Keratinocyte (primary cell): ENCODE results near the gene JOSD2. TPM values are rescaled to one million over a fixed set of nuclear protein-coding genes. Genes with fewer than 3 reads are reported as not detected.

Source experiments
- DNase-seq: peaks from one replicate; pipeline ENCODE4 v3.0.0-alpha.2; 2011; ENCODE audit warnings: low read depth, missing footprints, low spot score
- FAIRE-seq: peaks from 2 replicates; lab custom pipeline; 2011; peaks lifted over from hg19 to GRCh38; lab: Jason Lieb, UNC
- H2AFZ ChIP-seq: 2 replicates; pipeline ENCODE4 v1.6.0; 2012; ENCODE audit warnings: low read length, control low read depth, inconsistent platforms; ENCODE audit not compliant: control insufficient read depth
- H3K27ac ChIP-seq: 2 replicates; pipeline ENCODE4 v1.5.1; 2011; ENCODE audit warnings: low read length; ENCODE audit not compliant: control insufficient read depth, insufficient read depth
- H3K27me3 ChIP-seq: 3 replicates; pipeline ENCODE4 v1.6.0; 2011; ENCODE audit warnings: low read length; ENCODE audit not compliant: control insufficient read depth, insufficient read depth; ENCODE audit errors: extremely low read depth
- H3K36me3 ChIP-seq, 2 experiments: 2 replicates in 1 of 2; 3 replicates in 1 of 2; pipeline ENCODE4 v1.5.1; 2011; ENCODE audit warnings: low read length in 2 of 2, mild to moderate bottlenecking in 1 of 2; ENCODE audit not compliant: control insufficient read depth in 2 of 2, insufficient read depth in 2 of 2; ENCODE audit errors: extremely low read depth in 1 of 2
- H3K4me1 ChIP-seq: 3 replicates; pipeline ENCODE4 v1.5.1; 2011; ENCODE audit warnings: low read length; ENCODE audit not compliant: control insufficient read depth, insufficient read depth; ENCODE audit errors: extremely low read depth
- H3K4me2 ChIP-seq: 3 replicates; pipeline ENCODE4 v1.6.0; 2011; ENCODE audit warnings: low read depth, low read length; ENCODE audit not compliant: control insufficient read depth, insufficient read depth; ENCODE audit errors: extremely low read depth
- H3K4me3 ChIP-seq, 3 experiments: fragments of 200-600 bp in 1 of 3; sonication (generic) in 1 of 3; 2 replicates in 2 of 3; 3 replicates in 1 of 3; pipeline ENCODE4 v1.5.1; 2011 to 2016; ENCODE audit warnings: low read length in 3 of 3, mild to moderate bottlenecking in 3 of 3, control low read depth in 2 of 3, inconsistent platforms in 1 of 3, low read depth in 1 of 3, mixed read lengths in 1 of 3, mixed run types in 1 of 3, moderate library complexity in 1 of 3; ENCODE audit not compliant: control insufficient read depth in 2 of 3, insufficient read depth in 2 of 3; ENCODE audit errors: extremely low read depth in 1 of 3
- H3K79me2 ChIP-seq: 2 replicates; pipeline ENCODE4 v1.6.0; 2012; ENCODE audit warnings: low read length; ENCODE audit not compliant: control insufficient read depth, insufficient read depth
- H3K9ac ChIP-seq: 3 replicates; pipeline ENCODE4 v1.6.0; 2011; ENCODE audit warnings: low read length; ENCODE audit not compliant: control insufficient read depth, insufficient read depth; ENCODE audit errors: extremely low read depth
- H3K9me1 ChIP-seq: 3 replicates; pipeline ENCODE4 v1.6.0; 2011; ENCODE audit warnings: low read length; ENCODE audit not compliant: control insufficient read depth, insufficient read depth; ENCODE audit errors: extremely low read depth
- H3K9me3 ChIP-seq: 2 replicates; pipeline ENCODE4 v1.5.1; 2012; ENCODE audit warnings: low read depth, low read length; ENCODE audit not compliant: control insufficient read depth
- H4K20me1 ChIP-seq: 3 replicates; pipeline ENCODE4 v1.6.0; 2011; ENCODE audit warnings: low read length; ENCODE audit not compliant: control insufficient read depth, insufficient read depth; ENCODE audit errors: extremely low read depth
- EZH2 ChIP-seq: IDR thresholded peaks from one replicate; pipeline ENCODE4 v1.6.1; 2012; ENCODE audit warnings: inconsistent platforms, mild to moderate bottlenecking, low read length, moderate library complexity
- dilution Hi-C: fragments of 300-500 bp; cut with MboI; formaldehyde crosslinking; loops from one replicate; pipeline ENCODE4 v1.7.0; 2020; ENCODE audit warnings: low sequenced_read_pairs; ENCODE audit not compliant: extremely low pct_ligation_motif_present
- polyA plus RNA-seq, 5 experiments: library from polyadenylated mRNA; depleted of rRNA in 3 of 5; stranded (reverse) in 3 of 5; stranded (forward) in 1 of 5; unstranded in 1 of 5; fragments of >200 nt; gene quantifications; 1 replicate in 1 of 5; 2 replicates in 3 of 5; 3 replicates in 1 of 5; pipeline versions ENCODE4 v1.2.1 to v1.2.3, GENCODE V29; 2011 to 2012; ENCODE audit warnings: missing spikeins in 2 of 5, low read depth in 1 of 5, low replicate concordance in 1 of 5
- TF ChIP-seq, protein P1 (sequence below), 3 experiments: IDR thresholded peaks in 1 of 3; conservative IDR thresholded peaks in 1 of 3; optimal IDR thresholded peaks in 1 of 3; 2 replicates in 2 of 3; 3 replicates in 1 of 3; pipeline versions ENCODE3 to v1.5.1; 2011; ENCODE audit warnings: low read length in 3 of 3, mild to moderate bottlenecking in 3 of 3, moderate library complexity in 2 of 3, control low read depth in 1 of 3, inconsistent platforms in 1 of 3; ENCODE audit not compliant: insufficient read depth in 2 of 3; ENCODE audit errors: extremely low read depth in 1 of 3

The JOSD2 gene
- polyA plus RNA-seq, 1 donor (not counting 4 experiments of a cell fraction or from before 2014, with no cell fraction given): 18.7 TPM

- Histone ChIP-seq H3K27me3 (peaks cover 24% of the 10 kb centered on the region), H4K20me1 (no peaks in the 10 kb centered on the region), H2AFZ (no peak overlapping the region), H3K36me3 (no peaks in the 10 kb centered on the region), H3K4me1 (no peaks in the 10 kb centered on the region), H3K9ac (no peak overlapping the region), H3K4me2 (no peak overlapping the region), H3K4me3 (no peak overlapping the region), H3K27ac (no peak overlapping the region), H3K9me1 (no peaks in the 10 kb centered on the region), H3K79me2 (no peaks in the 10 kb centered on the region), H3K9me3 (no peaks in the 10 kb centered on the region)
- FAIRE-seq (no peak), DNase-seq (no peak)
- dilution Hi-C loops: no loop called here
- TF ChIP-seq, protein P1, sequence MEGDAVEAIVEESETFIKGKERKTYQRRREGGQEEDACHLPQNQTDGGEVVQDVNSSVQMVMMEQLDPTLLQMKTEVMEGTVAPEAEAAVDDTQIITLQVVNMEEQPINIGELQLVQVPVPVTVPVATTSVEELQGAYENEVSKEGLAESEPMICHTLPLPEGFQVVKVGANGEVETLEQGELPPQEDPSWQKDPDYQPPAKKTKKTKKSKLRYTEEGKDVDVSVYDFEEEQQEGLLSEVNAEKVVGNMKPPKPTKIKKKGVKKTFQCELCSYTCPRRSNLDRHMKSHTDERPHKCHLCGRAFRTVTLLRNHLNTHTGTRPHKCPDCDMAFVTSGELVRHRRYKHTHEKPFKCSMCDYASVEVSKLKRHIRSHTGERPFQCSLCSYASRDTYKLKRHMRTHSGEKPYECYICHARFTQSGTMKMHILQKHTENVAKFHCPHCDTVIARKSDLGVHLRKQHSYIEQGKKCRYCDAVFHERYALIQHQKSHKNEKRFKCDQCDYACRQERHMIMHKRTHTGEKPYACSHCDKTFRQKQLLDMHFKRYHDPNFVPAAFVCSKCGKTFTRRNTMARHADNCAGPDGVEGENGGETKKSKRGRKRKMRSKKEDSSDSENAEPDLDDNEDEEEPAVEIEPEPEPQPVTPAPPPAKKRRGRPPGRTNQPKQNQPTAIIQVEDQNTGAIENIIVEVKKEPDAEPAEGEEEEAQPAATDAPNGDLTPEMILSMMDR (optimal IDR thresholded peaks at IDR 0.05 in 1 of 3, IDR thresholded peaks at IDR 0.05 in 1 of 3, conservative IDR thresholded peaks at IDR 0.05 in 1 of 3; ENCODE audit: extremely low read depth in 1 of 3, insufficient read depth in 2 of 3, low read length in 3 of 3): no peak
- no peak for TF ChIP-seq EZH2
These were observed 35.7 kb upstream of the JOSD2 start for GRCh38 chr19:50546527-50547221.

DNA sequence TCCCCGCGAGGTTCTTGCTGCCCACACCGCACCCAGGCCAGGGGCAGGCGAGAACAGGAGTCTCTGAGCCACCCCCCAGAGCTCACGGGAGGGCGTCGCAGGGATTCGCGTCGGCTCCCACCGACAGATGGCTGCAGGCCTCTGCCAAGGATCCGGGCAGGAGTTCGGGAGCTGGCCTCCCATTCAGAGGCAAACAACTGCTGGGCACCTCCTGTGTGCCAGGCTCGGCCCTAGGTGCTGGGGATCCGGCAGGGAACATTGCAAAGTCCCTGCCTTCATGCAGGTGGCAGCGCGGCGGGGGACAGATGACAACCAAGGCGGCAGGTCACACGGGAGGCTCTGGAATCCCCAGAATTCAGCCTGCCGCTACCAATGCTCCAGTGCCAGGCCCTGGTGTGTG, 32.0 kb upstream of the JOSD2 start:
- Histone ChIP-seq H3K9me3 (no peaks in the 10 kb centered on the region), H3K27ac (no peak overlapping the region), H2AFZ (no peak overlapping the region), H3K4me2 (no peak overlapping the region), H3K9me1 (no peaks in the 10 kb centered on the region), H3K9ac (no peak overlapping the region), H3K4me3 (no peak overlapping the region), H3K4me1 (no peaks in the 10 kb centered on the region), H3K36me3 (no peaks in the 10 kb centered on the region), H3K27me3 (no peaks in the 10 kb centered on the region), H4K20me1 (no peaks in the 10 kb centered on the region), H3K79me2 (no peaks in the 10 kb centered on the region)
- DNase-seq (no peak), FAIRE-seq (no peak)
- TF ChIP-seq EZH2: no peak
- TF ChIP-seq, protein P1 (optimal IDR thresholded peaks at IDR 0.05 in 1 of 3, IDR thresholded peaks at IDR 0.05 in 1 of 3, conservative IDR thresholded peaks at IDR 0.05 in 1 of 3; ENCODE audit: extremely low read depth in 1 of 3, insufficient read depth in 2 of 3, low read length in 3 of 3): no peak
- dilution Hi-C loops: no loop called here
